Duodenal mucosa (tissue), 2 donors: Measurements from ENCODE around the gene HERC2.
"Not testable (repeated sequence)": the region's sequence is repeated elsewhere in the genome, so short reads cannot be mapped to it uniquely, and the experiment has no call there.

Source experiments
- H3K27ac ChIP-seq: one replicate; pipeline ENCODE4 v1.7.0; 2013; ENCODE audit warnings: low read depth, low read length
- H3K27me3 ChIP-seq, 2 donors: one replicate each; pipeline ENCODE4 v1.7.0; 2013; ENCODE audit warnings: low read length in 2 of 2, control low read depth in 1 of 2; ENCODE audit not compliant: insufficient read depth in 2 of 2, control insufficient read depth in 1 of 2
- H3K36me3 ChIP-seq, 2 donors: one replicate each; pipeline ENCODE4 v1.7.0; 2013; ENCODE audit warnings: low read length in 2 of 2, control low read depth in 1 of 2; ENCODE audit not compliant: insufficient read depth in 2 of 2, control insufficient read depth in 1 of 2
- H3K4me1 ChIP-seq, 2 donors: one replicate each; pipeline ENCODE4 v1.7.0; 2013; ENCODE audit warnings: low read length in 2 of 2, control low read depth in 1 of 2; ENCODE audit not compliant: insufficient read depth in 2 of 2, control insufficient read depth in 1 of 2
- H3K4me3 ChIP-seq, 2 donors: one replicate each; pipeline ENCODE4 v1.7.0; 2013; ENCODE audit warnings: low read length in 2 of 2, low read depth in 1 of 2
- H3K9ac ChIP-seq, 2 donors: one replicate each; pipeline ENCODE4 v1.7.0; 2013; ENCODE audit warnings: low read length in 2 of 2, low read depth in 1 of 2
- H3K9me3 ChIP-seq, 2 donors: one replicate each; pipeline ENCODE4 v1.7.0; 2013; ENCODE audit warnings: low read length in 2 of 2, control low read depth in 1 of 2; ENCODE audit not compliant: control insufficient read depth in 1 of 2

Gene HERC2

DNA sequence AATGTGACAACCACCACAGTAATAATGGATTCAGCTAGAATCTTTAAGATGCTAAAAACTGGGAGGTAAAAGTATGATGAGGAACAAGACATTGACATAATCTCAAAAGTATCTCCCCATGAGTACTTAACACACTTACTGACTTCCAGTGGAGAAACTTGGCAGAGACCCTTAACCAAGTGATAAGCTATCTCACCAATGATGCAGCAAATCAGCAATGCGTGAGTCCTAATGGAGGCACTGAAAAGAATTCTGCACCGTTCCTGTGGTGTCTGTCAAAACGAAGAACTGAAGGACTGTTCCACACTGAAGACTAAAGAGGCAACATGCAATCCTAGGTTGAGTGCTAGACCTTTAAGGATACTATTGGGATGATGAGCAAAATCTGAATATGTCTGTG is 154.9 kb downstream of the HERC2 start:
- Histone ChIP-seq H3K27me3 (no peaks in the 10 kb centered on the region), H3K27ac (no peak overlapping the region), H3K9ac (no peak overlapping the region), H3K9me3 (no peaks in the 10 kb centered on the region), H3K36me3 (peaks cover 37 to 77% of the 10 kb centered on the region in 2 donors), H3K4me1 (no peaks in the 10 kb centered on the region), H3K4me3 (no peak overlapping the region)

DNA sequence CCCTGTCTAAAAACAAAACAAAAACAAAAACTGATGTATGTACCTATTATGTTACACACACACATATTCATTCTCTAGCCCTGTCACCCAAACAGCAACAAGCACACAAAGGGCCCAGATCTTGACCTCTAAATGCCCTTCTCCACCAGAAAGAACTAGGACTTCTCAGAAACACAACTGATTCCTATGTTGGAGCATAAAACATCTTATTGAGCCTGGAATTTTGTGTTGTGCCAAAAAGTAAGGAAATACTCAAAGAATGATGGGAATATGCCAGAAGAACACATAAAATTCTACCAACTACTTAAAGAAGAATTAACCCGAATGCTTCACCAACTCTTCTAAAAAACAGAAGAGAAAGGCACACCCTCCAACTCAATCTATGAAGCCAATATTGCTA is 156.2 kb downstream of the HERC2 start:
- no peaks in the 10 kb centered on the region for H3K9me3 ChIP-seq
- H3K9ac ChIP-seq, result no peak overlapping the region
- no peak overlapping the region for H3K27ac ChIP-seq
- no peaks in the 10 kb centered on the region for H3K4me1 ChIP-seq
- no peaks in the 10 kb centered on the region for H3K27me3 ChIP-seq
- H3K36me3 ChIP-seq, result peaks cover 37 to 79% of the 10 kb centered on the region in 2 donors
- H3K4me3 ChIP-seq, result no peak overlapping the region

DNA sequence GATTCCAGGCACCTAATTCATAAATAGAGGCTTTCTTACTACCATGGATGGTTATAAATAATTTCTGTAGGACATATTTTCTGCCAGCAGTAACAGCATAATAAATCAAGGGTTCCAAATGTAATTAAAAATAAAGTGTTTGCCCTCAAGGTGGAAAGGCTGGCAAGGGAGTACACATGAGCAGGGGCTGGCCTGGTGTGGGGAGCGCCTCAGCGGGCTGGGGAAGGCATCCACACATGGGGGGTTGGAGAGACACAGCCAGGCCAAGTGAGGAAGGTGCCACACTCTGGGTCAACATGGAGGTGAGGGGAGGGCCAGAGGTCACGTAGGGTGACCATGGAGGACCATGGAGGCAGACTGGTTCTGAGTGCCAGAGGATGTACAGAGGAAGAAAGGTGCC is 157.1 kb downstream of the HERC2 start:
- Histone ChIP-seq H3K9ac (no peak overlapping the region), H3K27me3 (no peaks in the 10 kb centered on the region), H3K36me3 (peaks cover 37 to 74% of the 10 kb centered on the region in 2 donors), H3K9me3 (no peaks in the 10 kb centered on the region), H3K4me1 (no peaks in the 10 kb centered on the region), H3K4me3 (no peak overlapping the region), H3K27ac (no peak overlapping the region)

DNA sequence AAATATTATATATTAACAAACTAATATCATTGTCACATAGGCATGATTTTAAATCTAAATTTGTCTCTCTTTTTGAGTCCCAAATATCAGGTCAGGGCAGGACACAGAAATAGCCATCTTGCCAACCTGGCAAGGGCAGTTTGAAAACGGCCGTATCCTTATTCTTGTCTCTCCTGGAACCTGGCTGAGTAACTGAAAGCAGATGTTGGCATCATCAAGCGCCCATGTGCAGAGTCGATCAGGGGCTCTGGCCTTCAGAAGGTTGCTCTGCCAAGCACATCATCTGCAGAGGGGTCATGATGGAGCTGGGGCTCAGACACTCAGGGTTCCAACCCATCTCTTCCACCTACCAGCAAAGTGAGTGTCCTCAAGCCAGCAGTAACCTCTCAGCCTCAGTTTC is 167.7 kb downstream of the HERC2 start:
- Histone ChIP-seq H3K4me3 (no peak overlapping the region), H3K27me3 (no peaks in the 10 kb centered on the region), H3K9ac (no peak overlapping the region), H3K9me3 (peaks cover 3 to 12% of the 10 kb centered on the region in 2 donors), H3K27ac (no peak overlapping the region), H3K4me1 (no peaks in the 10 kb centered on the region), H3K36me3 (peaks cover 4 to 9% of the 10 kb centered on the region in 2 donors)

DNA sequence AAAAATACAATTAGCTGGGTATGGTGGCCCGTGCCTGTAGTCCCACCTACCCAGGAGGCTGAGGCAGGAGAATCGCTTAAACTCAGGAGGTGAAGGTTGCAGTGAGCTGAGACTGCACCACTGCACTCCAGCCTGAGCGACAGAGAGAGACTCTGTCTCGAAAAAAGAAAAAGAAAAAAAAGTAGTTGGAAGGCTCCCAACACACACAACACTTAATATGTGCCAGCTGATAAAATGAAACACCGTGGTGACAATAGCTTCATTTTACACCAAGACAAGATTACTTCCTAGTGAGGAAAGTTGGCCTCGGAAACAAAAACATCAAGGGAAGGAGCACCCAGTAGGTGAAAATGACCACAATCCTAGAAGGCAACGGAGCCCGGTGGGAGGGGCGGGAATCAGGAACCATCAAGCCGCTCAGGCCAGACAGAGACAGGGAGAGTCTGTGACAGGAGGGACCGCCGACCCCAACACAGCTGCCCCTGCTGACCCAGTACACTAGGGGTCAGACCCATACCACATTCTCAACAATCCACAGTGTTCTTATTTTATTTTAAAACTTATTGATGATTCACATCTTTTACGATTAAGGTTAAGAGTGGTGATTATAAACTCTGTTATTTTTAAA is 168.4 kb downstream of the HERC2 start:
- Histone ChIP-seq H3K4me3 (no peak overlapping the region), H3K36me3 (peaks cover 4 to 9% of the 10 kb centered on the region in 2 donors), H3K27me3 (no peaks in the 10 kb centered on the region), H3K4me1 (no peaks in the 10 kb centered on the region), H3K9me3 (peaks cover 3 to 12% of the 10 kb centered on the region in 2 donors), H3K27ac (no peak overlapping the region), H3K9ac (no peak overlapping the region)

DNA sequence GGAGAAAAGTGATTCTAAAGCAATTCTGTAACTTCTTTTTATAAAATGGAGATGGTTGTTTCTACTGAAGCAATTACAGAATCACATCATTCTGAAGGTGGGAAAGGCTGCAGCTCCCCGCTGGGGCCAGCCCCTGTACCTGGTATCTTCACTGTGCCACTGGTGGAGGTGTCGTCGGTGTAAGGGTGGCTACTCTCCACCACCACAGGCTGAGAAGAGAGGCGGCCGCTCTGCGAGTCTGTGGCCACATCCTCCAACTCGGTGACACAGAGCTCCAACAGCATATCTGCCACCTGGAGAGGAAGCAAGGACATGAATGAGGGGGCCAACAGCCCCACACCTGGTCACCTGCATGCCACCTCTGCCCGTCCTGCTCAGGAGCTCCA is 169.4 kb downstream of the HERC2 start:
- not testable (repeated sequence) for H3K36me3 ChIP-seq, H3K27me3 ChIP-seq, H3K4me1 ChIP-seq, H3K4me3 ChIP-seq, H3K27ac ChIP-seq, H3K9ac ChIP-seq
- peaks cover 3 to 12% of the 10 kb centered on the region in 2 donors for H3K9me3 ChIP-seq

DNA sequence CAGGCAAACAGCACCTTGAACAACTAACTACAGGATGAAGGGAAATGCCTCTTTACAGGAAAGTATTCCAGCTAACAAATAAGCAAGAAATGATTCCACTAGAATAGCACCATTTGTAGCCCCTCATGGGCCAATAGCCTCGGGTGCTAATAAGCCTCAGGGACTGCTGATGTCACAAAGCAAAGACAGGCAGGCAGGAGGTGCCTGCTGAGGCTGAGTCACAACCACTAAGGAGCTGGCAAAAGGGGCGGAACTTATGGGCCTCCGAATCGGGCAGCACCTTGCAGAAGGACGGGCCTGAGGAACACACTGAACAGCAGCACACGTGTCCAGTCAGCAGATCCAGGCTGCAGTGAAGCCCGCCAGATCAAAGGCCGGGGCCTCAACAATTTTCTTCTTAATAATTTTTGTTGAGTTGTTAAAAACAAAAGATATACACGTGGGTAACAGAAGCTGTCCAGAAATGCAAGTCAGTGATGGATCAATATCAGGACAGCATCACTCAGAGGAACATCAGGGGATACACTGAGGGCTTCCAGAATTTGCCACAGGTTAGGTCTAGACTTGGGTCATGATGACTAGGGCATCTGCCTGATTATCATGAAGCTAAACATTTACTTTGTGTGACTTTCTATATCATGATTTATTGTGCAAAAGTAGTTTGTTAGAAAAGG is 170.0 kb downstream of the HERC2 start:
- not testable (repeated sequence) for H3K9ac ChIP-seq, H3K4me3 ChIP-seq, H3K27ac ChIP-seq, H3K27me3 ChIP-seq, H3K36me3 ChIP-seq, H3K4me1 ChIP-seq
- peaks cover 3 to 12% of the 10 kb centered on the region in 2 donors for H3K9me3 ChIP-seq

DNA sequence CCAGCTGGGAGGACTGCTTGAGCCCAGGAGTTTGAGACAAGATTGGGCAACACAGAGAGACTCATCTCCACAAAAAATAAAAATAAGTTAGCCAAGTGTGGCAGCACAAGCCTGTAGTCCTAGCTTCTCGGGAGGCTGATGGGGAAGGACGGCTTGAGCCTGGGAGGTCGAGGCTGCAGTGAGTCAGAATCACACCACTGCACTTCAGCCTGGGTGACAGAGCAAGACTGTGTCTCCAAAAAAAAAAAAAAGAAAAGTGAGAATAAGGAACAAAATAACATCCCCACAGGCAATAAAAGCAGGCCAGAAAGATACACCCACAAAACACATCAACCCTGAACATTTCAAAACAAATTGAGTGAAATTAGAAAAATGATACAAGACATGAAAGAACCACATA is 174.2 kb downstream of the HERC2 start:
- Histone ChIP-seq H3K27me3 (no peaks in the 10 kb centered on the region), H3K36me3 (peaks cover 20 to 41% of the 10 kb centered on the region in 2 donors)

DNA sequence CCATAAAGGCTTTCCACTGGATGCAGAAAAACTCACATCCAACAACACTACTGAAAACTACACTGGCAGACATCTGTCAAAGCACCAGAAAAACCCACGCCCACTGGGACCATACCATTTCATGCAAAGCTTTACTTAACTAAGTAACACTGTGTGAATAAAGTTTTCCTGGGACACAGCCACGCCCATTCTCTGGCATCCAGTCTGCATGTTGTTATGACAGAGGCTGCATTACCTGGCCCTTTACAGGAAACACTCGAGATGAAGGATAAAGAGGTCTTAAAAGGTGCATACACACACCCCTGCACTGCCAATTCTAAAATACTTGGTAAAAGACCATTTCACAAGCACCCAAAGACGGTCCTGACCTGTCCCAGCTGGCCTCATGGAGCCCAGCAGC is 176.6 kb downstream of the HERC2 start:
- Histone ChIP-seq H3K9me3 (peaks cover 3 to 11% of the 10 kb centered on the region in 2 donors), H3K36me3 (peaks cover 21 to 45% of the 10 kb centered on the region in 2 donors)
- not testable (repeated sequence) for H3K4me1 ChIP-seq, H3K27ac ChIP-seq, H3K27me3 ChIP-seq, H3K4me3 ChIP-seq, H3K9ac ChIP-seq

More for the DNA sequence above, 174.2 kb downstream of the HERC2 start:
- peaks cover 3 to 12% of the 10 kb centered on the region in 2 donors for H3K9me3 ChIP-seq
- no peaks in the 10 kb centered on the region for H3K4me1 ChIP-seq
- no peak overlapping the region for H3K9ac ChIP-seq
- H3K4me3 ChIP-seq, result no peak overlapping the region
- H3K27ac ChIP-seq, result no peak overlapping the region

DNA sequence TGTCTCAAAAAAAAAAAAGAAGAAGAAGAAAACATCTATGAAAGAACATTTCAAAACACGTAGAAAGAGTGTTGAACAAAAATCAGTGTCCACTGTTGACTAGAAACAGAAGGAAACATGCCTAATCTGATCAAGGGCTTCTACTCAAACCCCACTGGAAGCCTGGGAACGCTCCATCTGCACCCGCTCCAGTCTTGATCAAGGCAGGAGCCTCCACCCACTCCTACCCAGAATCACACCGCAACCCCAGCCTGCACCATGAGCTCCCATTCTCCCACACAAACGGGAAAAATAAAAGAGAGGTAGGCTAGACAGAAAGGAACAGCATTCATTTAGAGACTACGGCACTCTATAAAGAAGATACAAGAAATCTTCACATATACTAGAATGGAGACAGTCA is 181.9 kb downstream of the HERC2 start:
- Histone ChIP-seq H3K9ac (no peak overlapping the region), H3K27ac (no peak overlapping the region), H3K4me1 (no peaks in the 10 kb centered on the region), H3K9me3 (no peaks in the 10 kb centered on the region), H3K4me3 (no peak overlapping the region), H3K27me3 (no peaks in the 10 kb centered on the region), H3K36me3 (peaks cover 10 to 51% of the 10 kb centered on the region in 2 donors)
